Astrocyte of the spinal cord (primary cell): Measurements from ENCODE around the gene FCN2.

Experiments
- DNase-seq: peaks from one replicate; pipeline ENCODE4 v3.0.0; 2011; ENCODE audit warnings: low read depth, low spot score
- H3K4me3 ChIP-seq: 2 replicates; pipeline ENCODE4 v1.5.1; 2011; ENCODE audit warnings: low read depth, mild to moderate bottlenecking, low read length, moderate library complexity
- in situ Hi-C: cut with HindIII; loops from 2 replicates; pipeline ENCODE4 v1.10.0; 2017; ENCODE audit warnings: low sequenced_read_pairs
- TF ChIP-seq, protein P1 (sequence below): IDR thresholded peaks from 2 replicates; pipeline ENCODE4 v1.5.1; 2012; ENCODE audit warnings: low read depth, mild to moderate bottlenecking, low read length, inconsistent platforms

FCN2 gene

DNA sequence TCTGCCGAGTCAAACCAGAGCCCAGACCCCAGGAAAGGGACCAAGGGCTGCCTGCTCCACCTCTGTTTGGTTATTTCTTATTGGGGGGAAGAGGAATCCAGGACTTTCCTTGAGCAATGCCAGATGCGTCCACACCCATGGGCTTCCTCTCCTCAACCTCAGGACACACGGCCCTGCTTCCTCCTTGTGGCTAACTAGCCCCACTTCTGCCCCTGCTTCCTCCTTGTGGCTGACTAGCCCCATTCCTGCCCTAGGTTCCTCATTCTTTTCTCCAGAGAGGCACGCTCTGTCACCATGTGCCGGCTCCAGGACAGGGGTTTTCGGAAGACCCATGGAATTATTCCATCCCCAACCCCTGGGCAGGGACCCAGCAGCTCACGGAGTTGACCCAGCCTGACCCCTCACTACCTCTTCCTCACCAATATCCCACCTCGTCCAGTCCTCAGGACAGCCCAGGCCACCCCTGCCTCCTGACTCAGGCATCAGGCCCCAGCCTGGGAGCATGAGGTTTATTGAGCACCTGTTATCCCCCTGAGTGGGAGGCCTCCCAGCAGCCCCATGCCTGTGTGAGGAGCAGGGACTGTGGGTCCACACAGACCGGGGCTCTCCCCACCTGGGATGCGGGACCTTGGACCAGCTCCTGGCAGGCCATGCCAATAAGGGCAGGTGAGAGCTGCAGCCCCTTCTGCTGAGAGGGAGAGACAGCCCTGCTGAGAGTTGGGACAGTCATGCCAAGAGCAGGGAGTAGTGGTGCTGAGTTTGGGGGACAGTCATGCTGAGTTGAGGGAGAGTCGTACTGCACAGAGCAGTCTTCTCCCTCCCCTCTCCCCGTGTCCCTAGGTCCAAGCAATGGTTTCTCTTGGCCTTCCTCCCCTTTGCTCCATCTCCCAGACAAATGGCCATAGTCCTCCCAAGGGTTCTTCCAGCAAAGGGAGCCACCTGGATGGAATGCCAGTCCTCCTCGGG is 48.9 kb downstream of the FCN2 start:
- in situ Hi-C loops, result no loop called here
- TF ChIP-seq, protein P1, sequence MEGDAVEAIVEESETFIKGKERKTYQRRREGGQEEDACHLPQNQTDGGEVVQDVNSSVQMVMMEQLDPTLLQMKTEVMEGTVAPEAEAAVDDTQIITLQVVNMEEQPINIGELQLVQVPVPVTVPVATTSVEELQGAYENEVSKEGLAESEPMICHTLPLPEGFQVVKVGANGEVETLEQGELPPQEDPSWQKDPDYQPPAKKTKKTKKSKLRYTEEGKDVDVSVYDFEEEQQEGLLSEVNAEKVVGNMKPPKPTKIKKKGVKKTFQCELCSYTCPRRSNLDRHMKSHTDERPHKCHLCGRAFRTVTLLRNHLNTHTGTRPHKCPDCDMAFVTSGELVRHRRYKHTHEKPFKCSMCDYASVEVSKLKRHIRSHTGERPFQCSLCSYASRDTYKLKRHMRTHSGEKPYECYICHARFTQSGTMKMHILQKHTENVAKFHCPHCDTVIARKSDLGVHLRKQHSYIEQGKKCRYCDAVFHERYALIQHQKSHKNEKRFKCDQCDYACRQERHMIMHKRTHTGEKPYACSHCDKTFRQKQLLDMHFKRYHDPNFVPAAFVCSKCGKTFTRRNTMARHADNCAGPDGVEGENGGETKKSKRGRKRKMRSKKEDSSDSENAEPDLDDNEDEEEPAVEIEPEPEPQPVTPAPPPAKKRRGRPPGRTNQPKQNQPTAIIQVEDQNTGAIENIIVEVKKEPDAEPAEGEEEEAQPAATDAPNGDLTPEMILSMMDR, result no peak
- H3K4me3 ChIP-seq, result no peak overlapping the region

DNA sequence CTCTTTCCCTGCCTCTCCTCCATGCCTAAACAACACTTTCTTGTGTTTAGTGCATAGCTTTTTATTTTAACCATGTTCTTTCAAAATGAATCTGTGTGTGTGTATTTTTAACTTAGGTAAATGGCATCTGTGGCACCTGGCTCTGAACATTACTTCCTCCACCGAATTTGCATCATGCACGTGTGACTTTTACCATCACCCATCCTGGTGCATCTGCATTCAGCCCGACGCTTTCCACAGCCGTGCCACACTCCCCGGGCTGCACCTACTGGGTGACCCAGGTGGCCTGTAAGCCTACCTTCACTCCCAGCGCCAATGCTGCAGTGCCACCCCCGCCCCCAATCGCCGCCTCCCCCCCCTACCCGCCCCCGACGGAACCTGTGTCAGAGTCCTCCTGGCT is 49.8 kb downstream of the FCN2 start:
- in situ Hi-C loops, result no loop called here
- DNase-seq, result no peak
- H3K4me3 ChIP-seq, result no peak overlapping the region
- TF ChIP-seq, protein P1, result no peak

More for the DNA sequence above, 48.9 kb downstream of the FCN2 start:
- DNase-seq, result no peak

DNA sequence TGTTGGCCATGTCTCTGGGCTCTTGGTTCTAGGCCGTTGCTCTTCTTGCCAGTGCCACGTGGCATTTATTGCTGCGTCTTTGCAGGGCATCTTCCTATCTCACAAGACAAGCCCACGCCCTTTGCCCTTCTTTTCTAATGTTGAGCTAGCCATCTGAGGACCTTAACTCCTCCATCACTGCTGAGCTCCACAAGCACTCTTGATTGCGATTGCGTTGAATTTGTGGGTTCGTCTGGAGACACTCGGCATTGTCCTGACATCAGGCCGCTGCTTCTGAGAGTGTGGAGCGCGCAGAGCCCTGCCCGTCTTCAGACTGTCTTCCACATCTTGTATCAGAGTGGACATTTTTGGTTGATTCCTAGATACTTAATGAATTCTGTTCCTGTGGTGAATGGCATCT is 51.6 kb downstream of the FCN2 start:
- no peak for DNase-seq
- TF ChIP-seq, protein P1, result no peak
- H3K4me3 ChIP-seq, result no peak overlapping the region
- in situ Hi-C loops, result no loop called here

DNA sequence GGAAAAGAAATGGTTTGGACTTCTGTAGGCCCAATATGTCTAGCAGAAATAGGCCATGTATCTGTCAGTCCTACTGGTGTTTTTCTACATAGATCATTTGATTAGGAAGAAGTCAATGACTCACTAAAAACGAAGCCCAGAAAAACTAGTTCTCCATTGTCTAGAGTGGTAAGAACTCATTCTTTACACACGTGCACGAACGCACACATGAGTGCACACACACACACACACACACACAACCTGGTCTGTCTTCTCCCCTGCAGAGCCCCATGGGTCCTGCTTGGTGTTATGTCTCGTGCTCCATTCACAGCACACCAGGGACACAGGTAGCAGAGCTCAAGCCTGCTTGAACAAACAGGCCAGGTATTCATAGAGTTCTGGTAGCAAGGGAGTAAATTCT is 52.0 kb downstream of the FCN2 start:
- TF ChIP-seq, protein P1, result no peak
- in situ Hi-C loops, result no loop called here
- H3K4me3 ChIP-seq, result no peak overlapping the region
- DNase-seq, result no peak

DNA sequence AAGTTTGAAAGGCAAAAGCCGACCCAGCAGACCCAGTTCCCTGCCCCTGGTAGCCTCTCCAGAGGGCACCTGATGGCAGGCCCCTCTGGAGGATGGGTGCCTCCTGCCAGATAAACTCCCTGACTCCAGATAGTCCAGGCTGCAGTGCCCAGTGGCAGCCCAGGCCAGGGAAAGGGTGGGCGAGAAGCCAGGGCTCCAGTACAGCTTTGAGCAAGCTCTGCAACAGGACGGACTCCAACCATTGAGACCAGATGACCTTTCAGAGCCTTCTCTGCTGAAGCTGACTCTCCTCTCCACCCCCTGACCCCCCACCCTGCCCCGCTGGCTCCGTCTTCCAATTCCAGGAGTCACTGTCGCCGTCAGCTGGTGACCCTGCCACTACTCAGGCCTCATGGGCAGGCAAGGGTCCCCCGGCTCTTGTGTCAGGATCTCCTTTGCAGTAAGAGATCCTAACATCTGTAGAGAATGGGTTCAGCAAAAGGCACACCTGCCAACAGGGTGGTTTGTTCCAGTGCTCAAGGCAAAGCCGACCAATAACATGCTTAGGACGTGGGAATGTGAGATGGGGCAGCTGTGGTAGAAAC is 52.6 kb downstream of the FCN2 start:
- TF ChIP-seq, protein P1, result no peak
- in situ Hi-C loops, result no loop called here
- no peak overlapping the region for H3K4me3 ChIP-seq
- no peak for DNase-seq

DNA sequence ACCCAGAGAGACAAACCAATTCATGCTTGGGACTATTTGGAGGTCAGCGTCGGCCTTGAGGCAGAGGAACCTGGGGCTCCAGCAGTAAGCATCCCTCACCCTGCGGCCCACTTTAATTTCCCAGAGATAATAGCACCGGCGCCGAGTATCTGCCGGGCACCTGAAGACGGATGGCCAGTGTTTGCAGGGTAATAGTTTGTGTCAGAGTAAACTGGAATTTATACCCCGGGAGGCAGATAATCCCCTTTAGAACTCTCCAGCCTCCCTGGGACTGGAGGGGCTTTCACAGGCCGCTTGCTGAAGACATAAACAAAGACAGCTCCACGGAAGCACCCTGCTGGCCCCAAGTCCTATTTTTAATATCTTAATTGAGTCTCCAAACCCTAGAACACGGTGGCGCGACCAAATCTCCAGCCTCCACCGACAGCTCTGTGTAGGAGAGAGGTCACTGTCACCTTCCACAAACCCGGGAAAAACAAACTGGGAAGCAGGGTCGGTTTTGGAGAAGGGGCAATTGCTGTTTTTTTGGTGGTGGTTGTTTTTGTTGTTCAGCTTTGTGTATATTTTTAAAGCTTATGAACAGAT is 54.5 kb downstream of the FCN2 start:
- H3K4me3 ChIP-seq, result no peak overlapping the region
- DNase-seq, result no peak
- in situ Hi-C loops, result no loop called here
- TF ChIP-seq, protein P1, result no peak
